ENCODE data around the gene CACNA1G. TPM values are rescaled to one million over a fixed set of nuclear protein-coding genes. Genes with fewer than 3 reads are reported as not detected.

CACNA1G gene
- total RNA-seq, 2 experiments from 2014 or later, result not detected

DNA sequence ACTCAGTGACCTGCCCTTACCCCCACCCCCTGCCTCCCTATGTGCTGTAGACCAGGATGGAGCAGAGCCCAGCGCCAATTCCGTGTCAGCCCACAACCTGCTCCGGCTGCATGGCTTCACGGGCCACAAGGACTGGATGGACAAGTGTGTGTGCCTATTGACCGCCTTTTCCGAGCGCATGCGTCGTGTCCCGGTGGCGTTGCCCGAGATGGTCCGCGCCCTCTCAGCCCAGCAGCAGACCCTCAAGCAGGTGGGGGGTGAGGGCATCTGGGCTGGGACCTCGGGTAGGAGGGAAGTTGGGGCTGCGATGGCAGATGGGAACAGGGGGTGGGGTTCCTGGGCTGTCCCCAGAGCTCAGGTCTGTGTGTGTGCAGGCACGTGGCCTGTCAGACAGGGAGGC lies 6.3 kb upstream of the CACNA1G start:
- DNase-seq (ENCODE audit: low spot score), result no peak
- H3K4me1 ChIP-seq (ENCODE audit: insufficient read depth, low read length, poor library complexity, severe bottlenecking), result no peaks in the 10 kb centered on the region
- TF ChIP-seq, protein P1, sequence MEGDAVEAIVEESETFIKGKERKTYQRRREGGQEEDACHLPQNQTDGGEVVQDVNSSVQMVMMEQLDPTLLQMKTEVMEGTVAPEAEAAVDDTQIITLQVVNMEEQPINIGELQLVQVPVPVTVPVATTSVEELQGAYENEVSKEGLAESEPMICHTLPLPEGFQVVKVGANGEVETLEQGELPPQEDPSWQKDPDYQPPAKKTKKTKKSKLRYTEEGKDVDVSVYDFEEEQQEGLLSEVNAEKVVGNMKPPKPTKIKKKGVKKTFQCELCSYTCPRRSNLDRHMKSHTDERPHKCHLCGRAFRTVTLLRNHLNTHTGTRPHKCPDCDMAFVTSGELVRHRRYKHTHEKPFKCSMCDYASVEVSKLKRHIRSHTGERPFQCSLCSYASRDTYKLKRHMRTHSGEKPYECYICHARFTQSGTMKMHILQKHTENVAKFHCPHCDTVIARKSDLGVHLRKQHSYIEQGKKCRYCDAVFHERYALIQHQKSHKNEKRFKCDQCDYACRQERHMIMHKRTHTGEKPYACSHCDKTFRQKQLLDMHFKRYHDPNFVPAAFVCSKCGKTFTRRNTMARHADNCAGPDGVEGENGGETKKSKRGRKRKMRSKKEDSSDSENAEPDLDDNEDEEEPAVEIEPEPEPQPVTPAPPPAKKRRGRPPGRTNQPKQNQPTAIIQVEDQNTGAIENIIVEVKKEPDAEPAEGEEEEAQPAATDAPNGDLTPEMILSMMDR (conservative IDR thresholded peaks at IDR 0.05; ENCODE audit: low read length), result no peak
- POLR2A ChIA-PET, result no interaction called here
- intact Hi-C loops (cut with micrococcal nuclease; ENCODE audit: unreplicated experiment), result no loop called here
- BruUV-seq (replicated peaks), result no TSS peak
- no peaks in the 10 kb centered on the region for H3K9me2 ChIP-seq (ENCODE audit: insufficient read depth, low read length)
- H4K20me1 ChIP-seq (ENCODE audit: insufficient read depth, low read length), result no peaks in the 10 kb centered on the region
- H3K4me2 ChIP-seq (ENCODE audit: low read length), result no peak overlapping the region
- no peak overlapping the region for H3K27ac ChIP-seq (ENCODE audit: low read depth, low read length, poor library complexity, severe bottlenecking)
- no peaks in the 10 kb centered on the region for H3K9me3 ChIP-seq (ENCODE audit: low read length)
- no peak overlapping the region for H3K4me3 ChIP-seq (ENCODE audit: low read depth, low read length, poor library complexity, severe bottlenecking)
- no peaks in the 10 kb centered on the region for H3K36me3 ChIP-seq (ENCODE audit: insufficient read depth, low read length)
- H2AFZ ChIP-seq (ENCODE audit: low read length), result no peak overlapping the region
- H3K79me2 ChIP-seq (ENCODE audit: insufficient read depth, low read depth, low read length), result no peaks in the 10 kb centered on the region
- CTCF ChIA-PET (ENCODE audit: unreplicated experiment), result no interaction called here

DNA sequence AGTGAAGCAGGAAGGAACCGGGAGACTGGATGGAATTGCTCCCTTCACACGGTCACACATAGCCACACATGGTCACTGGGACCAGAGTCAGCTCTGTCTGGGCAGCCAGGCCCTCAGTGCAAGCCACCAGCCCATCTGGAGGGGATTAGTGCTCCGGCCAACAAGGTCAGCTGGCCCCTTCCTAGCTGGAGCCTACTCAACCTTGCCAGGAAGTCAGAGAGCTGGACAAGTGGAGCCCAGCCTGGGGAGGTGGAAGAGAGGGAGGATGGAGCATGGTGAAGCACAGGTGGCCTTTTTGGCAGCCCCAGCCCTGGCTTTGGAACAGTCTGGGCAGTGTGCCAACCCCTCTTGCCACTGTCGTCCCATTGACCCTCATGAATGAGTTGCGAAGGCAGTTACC lies 3.7 kb upstream of the CACNA1G start:
- TF ChIP-seq, protein P1 (conservative IDR thresholded peaks at IDR 0.05; ENCODE audit: low read length), result no peak
- no peak for TF ChIP-seq EZH2phosphoT487 (IDR thresholded peaks at IDR 0.05; ENCODE audit: borderline replicate concordance, low read depth, low read length)
- no peaks in the 10 kb centered on the region for H3K9me2 ChIP-seq (ENCODE audit: insufficient read depth, low read length)
- H4K20me1 ChIP-seq (ENCODE audit: insufficient read depth, low read length), result no peaks in the 10 kb centered on the region
- H3K36me3 ChIP-seq (ENCODE audit: insufficient read depth, low read length), result no peaks in the 10 kb centered on the region
- POLR2A ChIA-PET, result no interaction called here
- H2AFZ ChIP-seq (ENCODE audit: low read length), result no peak overlapping the region
- no peak overlapping the region for H3K4me2 ChIP-seq (ENCODE audit: low read length)
- no peak overlapping the region for H3K27ac ChIP-seq (ENCODE audit: low read depth, low read length, poor library complexity, severe bottlenecking)
- H3K9me3 ChIP-seq (ENCODE audit: low read length), result no peaks in the 10 kb centered on the region
- no TSS peak for BruUV-seq (replicated peaks)
- no peak for DNase-seq (ENCODE audit: low spot score)
- H3K4me3 ChIP-seq (ENCODE audit: low read depth, low read length, poor library complexity, severe bottlenecking), result no peak overlapping the region
- CTCF ChIA-PET (ENCODE audit: unreplicated experiment), result no interaction called here
- peaks cover 6% of the 10 kb centered on the region for H3K4me1 ChIP-seq (ENCODE audit: insufficient read depth, low read length, poor library complexity, severe bottlenecking)
- no peaks in the 10 kb centered on the region for H3K79me2 ChIP-seq (ENCODE audit: insufficient read depth, low read depth, low read length)
- intact Hi-C loops (cut with micrococcal nuclease; ENCODE audit: unreplicated experiment), result no loop called here

GRCh38 chr17:50557630-50558029 lies 2.9 kb upstream of the CACNA1G start:
- CTCF ChIA-PET (ENCODE audit: unreplicated experiment), result no interaction called here

More at GRCh38 chr17:50557630-50558029, 2.9 kb upstream of the CACNA1G start:
- Histone ChIP-seq H2AFZ (ENCODE audit: low read length) (no peak overlapping the region), H3K4me1 (ENCODE audit: insufficient read depth, low read length, poor library complexity, severe bottlenecking) (peaks cover 6% of the 10 kb centered on the region), H4K20me1 (ENCODE audit: insufficient read depth, low read length) (no peaks in the 10 kb centered on the region), H3K27ac (ENCODE audit: low read depth, low read length, poor library complexity, severe bottlenecking) (no peak overlapping the region), H3K9me2 (ENCODE audit: insufficient read depth, low read length) (no peaks in the 10 kb centered on the region), H3K36me3 (ENCODE audit: insufficient read depth, low read length) (no peaks in the 10 kb centered on the region), H3K4me2 (ENCODE audit: low read length) (no peak overlapping the region), H3K79me2 (ENCODE audit: insufficient read depth, low read depth, low read length) (no peaks in the 10 kb centered on the region), H3K4me3 (ENCODE audit: low read depth, low read length, poor library complexity, severe bottlenecking) (no peak overlapping the region), H3K9me3 (ENCODE audit: low read length) (no peaks in the 10 kb centered on the region)
- no TSS peak for BruUV-seq (replicated peaks)
- POLR2A ChIA-PET, result no interaction called here
- DNase-seq (ENCODE audit: low spot score), result no peak
- TF ChIP-seq, protein P1 (conservative IDR thresholded peaks at IDR 0.05; ENCODE audit: low read length), result no peak
- no peak for TF ChIP-seq EZH2phosphoT487 (IDR thresholded peaks at IDR 0.05; ENCODE audit: borderline replicate concordance, low read depth, low read length)
- intact Hi-C loops (cut with micrococcal nuclease; ENCODE audit: unreplicated experiment), result no loop called here
